Measurements from ENCODE around the gene EML5.

DNA sequence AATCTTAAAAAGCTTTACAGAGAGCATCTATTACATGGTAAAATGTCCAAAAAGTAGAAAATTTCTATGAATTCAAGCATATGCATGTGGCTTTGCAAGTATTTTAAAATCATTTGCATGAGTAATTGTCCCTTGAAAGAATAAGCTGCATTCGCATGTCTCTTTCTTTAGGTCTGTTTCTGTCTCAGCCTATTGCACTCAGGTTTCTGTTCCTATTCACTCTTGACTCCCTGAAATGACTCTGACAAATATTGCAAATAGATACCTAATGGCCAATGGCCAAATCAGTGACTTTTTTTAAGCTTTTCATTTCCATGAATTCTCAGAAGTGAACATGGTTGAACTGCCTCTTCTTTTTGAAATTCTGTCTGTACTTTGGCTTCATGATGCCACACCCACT is 25.3 kb upstream of the EML5 start:
- TF ChIP-seq SIN3A (IDR thresholded peaks at IDR 0.05; ENCODE audit: borderline replicate concordance, insufficient read depth, low read length) = no peak
- no peak for TF ChIP-seq POLR2AphosphoS5 (IDR thresholded peaks at IDR 0.05; ENCODE audit: low read depth, low read length)
